NCI-H2107 (cell line): ENCODE results near the gene EIF1.
A peak's percentile ranks its signal among the peaks of the same experiment; 100 is the strongest.
"Not testable (repeated sequence)": the region's sequence is repeated elsewhere in the genome, so short reads cannot be mapped to it uniquely, and the experiment has no call there.

Experiments used
- DNase-seq: peaks from one replicate; lab custom pipeline; 2025; lab: John Stamatoyannopoulos, UW

EIF1 gene

DNA sequence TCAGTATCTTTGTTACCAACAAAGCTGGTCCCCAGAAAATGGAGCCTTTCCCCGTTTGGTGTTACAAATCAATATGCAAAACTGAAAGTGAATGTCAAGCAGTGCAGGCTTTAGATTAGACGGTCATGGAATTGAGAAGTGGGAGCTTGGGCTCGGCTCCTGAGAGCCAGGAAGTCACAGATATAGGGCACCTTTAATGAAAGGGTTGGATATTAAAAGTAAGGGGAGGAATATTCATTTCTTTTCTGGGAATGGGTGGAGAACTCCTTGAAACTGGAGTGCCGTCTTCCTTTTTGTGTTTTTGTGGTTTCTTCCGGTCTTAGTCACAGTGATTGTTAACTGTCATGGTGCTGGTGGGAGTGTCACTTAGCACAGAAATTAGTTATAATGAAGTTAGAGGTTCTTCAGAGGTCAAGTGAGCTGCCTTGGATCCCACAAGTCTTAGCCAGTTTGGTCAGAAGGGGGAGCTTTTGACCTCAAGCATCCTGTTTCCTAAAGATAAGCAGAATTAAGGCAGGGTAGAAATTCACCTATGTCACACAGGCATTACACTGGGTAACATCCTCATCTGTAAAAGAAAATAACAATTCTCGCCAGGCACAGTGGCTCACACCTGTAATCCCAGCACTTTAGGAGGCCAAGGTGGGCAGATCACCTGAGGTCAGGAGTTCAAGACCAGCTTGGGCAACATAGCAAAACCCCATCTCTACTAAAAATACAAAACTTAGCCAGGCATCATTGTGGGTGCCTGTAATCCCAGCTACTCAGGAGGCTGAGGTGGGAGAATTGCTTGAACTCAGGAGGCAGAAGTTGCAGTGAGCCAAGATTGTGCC, 9.6 kb upstream of the EIF1 start:
- no peak for DNase-seq

DNA sequence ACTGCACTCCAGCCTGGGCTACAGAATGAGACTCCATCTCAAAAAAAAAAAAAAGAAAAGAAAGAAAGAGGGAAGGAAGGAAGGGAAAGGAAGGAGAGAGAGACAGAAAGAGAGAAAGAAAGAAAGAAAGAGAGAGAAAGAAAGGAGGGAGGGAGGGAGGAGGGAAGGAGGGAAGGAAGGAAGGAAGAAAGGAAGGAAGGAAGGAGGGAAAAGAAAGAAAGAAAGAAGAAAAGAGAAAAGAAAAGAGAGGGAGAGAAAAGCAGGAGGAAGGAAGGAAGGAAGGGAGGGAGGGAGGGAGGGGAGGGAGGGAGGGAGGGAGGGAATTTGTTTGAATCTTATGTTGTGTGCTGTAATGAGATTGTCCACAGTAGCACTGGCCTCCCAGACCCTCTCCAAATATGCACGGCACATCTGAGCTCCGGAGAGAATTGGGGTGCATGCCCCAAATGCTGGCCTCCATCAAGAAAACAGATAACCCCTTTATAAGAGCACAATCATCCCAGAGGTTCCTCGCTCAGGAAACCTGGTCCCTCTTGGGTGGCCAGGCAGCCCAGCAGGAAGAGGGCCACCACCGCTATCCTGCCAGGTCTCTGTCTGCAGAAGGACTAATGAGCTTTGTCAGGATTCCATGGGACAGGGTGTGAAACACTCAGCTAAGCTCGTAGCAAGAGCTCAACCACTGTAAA, 8.8 kb upstream of the EIF1 start:
- DNase-seq = no peak

DNA sequence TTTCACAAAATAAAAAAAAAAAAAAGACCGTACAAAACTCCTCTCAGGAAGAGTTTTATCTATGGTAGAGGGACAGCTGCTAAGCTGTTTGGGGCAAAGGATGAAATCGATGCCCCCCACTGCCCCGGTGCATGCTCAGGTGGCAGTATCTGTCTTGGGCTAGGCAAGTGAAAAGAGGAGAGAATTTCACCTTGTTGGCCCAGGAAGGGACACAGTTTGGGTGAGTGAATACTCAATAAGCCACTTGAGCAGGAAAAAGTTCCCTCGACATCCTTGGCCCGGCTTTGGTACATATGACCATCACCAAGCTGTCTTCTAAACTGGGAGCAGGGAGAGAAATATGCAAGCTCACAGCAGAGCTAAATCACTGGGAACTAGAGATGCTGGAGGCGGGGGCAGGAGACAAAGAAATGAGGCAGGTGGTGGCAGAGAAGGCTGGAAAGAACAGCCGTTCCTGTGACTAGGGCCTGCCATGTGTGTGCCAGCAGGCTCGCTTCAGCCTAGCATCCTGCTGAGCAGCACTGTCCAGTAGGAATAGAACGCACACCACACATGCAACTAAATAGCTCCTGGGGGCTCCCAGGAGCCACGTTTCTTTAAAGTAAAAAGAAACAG, 8.2 kb upstream of the EIF1 start:
- peak; percentile 38 for DNase-seq

DNA sequence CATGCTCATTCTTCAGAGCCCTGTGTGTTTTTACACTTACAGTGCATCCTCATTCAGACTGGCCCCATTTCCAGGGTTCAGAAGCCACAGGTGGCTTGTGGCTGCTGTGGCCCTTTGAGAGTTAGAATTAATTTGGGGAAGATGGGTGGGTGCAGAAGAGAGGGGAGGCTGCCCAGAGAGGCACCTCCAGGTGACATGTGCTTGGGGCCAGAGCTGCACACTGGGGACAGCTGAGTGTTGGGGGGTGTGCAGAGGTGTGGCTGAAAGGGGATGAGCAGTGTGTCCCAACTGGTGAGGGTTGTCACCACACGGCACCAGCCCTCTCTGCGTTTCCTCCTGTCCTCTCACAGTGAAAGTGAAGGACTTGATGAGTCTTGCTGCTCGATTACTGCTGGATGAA, 6.9 kb upstream of the EIF1 start:
- no peak for DNase-seq

DNA sequence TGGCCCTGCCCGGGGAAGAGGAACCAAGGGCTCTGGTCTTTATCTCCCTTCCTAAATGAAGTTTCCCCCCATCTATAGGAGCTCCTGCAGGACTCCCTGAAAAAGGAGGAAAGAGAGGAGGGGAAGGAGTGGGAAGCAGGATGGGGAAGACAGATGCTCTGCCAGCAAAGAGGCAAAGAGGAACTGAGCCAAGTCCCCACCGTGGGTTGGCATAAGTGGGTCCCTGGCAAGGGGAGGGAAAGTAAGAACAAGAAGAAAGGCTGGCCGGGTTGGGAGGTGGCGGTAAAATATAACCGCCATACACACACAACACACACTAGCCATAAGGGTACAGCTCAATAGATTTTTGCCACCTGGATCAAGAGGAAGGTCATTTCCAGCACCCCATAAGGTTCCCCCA, 6.1 kb upstream of the EIF1 start:
- no peak for DNase-seq

DNA sequence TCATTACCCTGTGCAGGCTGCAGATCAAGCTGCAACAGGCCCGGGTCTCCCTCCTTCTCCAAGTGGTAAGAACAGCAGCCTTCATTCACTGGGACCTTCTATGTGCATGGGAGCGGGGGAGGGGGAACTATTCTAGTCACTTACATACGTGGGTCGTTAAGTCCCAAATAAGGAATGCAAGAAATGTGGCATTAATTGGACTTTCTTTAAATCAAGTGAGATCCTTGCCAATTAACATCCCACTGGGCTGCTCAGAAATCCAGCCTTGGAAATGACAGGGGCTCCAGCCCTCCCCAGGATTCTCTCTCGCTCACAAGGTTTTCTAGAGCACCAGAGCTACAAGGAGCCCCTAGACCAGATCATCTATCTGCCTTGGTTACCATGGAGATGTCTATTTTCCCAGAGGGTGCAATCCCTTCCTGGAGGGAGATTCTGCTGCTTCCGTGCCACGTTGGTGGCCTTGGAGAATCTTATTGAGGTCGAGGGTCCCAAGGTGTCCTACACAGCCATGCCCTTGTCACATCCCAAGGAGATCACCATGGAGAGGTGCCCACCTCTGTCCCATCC, 5.2 kb upstream of the EIF1 start:
- DNase-seq = no peak

DNA sequence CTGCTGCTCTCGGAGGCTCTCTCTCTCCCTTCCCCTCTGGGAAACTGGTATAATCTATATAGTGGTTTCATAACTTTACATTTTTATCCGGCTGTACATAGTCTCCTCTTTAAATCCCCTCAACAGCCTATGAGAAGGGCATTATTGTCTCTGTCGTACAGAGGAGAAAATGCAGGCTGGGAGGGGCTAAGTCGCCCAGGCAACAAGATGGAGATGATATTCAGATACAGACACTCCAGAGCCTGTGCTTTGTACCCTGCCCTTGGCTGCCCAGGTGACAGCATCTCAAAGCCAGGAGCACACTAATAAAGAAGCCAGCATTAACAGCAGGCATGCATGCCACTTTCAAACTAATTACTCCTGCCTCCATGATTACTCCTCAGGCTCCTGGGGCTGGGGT, 4.7 kb upstream of the EIF1 start:
- DNase-seq = no peak

DNA sequence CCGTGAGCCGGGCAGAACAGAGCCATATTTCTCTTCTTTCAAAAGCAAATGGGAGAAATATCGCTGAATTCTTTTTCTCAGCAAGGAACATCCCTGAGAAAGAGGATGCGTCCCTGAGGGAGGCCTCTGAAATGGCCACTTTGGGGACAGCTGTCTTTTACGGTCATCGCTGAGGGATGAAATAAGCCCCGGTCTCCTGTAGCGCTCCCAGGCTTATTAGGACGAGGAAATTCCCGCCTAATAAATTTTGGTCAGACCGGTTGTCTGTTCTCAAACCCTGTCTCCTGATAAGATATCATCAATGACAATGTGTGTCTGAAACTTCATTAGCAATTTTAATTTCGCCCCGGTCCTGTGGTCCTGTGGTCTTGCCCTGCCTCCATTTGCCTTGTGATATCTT, 2.9 kb upstream of the EIF1 start:
- DNase-seq = not testable (repeated sequence)

DNA sequence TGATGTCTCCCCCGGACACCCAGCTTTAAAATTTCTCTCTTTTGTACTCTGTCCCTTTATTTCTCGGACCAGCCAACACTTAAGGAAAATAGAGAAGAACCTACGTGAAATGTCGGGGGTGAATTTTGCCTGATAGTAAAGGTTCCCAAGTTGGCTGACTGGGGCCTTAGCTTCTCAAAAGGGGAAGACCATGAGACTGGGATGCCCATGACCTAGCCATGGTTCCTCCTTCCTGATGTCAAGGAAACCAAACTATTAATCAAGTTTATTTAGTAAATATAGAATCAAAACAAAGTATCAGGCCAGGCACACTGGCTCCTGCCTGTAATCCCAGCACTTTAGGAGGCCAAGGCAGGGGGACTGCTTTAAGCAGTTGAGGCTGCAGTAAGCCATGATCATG, 2.4 kb upstream of the EIF1 start:
- no peak for DNase-seq

DNA sequence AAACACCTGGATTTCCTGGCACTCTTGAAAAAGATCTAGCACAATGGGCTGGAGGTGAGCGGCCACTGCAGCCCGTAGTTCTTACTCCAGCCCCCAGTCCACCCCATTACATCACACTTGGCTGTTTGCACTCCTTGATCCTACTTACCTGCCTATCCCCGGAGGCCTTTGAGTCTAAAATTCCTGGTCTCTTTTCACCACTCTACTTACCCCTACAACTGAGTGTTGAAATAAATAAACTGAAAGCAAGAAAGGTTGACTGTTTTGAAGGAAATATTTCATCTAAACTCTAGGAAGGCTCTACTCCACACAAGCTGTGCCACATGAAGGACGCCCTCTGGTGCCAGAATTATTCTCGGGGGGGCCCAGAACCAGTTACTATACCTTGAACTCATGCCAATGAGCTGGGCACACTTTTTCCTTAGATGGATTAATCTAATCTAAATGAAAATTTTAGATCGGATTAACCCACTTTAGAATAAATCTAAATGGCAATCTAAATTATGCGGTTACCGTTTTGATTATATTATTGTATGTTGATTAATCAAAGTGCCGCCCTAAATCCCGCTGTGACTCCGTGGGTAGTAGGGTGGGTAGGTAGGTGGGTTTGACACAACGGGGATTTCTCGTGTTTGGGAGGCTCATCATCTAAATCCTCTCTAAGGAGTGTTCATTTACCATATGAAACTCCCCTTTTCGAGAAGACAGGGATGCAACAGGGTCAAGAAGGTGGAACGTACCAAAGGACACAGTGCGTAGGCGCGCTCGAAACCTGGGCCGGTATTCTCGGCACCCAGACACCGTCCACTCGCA, 651 bp upstream of the EIF1 start:
- DNase-seq = no peak

DNA sequence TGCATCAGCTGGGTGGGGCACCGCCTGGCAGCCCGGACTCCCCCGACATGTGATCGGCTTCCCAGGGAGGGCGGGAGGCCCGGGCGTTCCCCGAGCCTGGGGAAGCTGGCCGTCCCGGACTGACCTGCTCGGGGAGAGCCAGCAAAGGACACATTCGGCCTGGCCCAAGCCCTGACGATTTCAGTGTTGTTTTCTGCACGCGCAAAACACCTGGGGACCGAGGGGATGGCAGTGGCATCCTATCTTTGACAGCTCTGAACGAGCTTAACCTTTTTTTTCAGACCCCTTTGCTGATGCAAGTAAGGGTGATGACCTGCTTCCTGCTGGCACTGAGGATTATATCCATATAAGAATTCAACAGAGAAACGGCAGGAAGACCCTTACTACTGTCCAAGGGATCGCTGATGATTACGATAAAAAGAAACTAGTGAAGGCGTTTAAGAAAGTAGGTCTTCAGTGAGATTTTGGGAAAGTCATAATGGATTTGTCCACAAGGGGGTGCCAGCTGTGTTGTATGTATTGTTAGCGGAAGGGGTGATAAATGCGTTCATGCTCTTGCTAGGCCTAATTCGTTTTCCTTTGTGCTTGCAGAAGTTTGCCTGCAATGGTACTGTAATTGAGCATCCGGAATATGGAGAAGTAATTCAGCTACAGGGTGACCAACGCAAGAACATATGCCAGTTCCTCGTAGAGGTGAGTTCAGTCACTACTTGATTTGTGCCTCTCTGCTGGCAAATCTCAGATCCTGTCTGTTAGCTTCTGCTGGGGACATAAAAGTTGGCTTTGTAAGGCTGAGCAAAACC, 1.0 kb downstream of the EIF1 start:
- DNase-seq = no peak

DNA sequence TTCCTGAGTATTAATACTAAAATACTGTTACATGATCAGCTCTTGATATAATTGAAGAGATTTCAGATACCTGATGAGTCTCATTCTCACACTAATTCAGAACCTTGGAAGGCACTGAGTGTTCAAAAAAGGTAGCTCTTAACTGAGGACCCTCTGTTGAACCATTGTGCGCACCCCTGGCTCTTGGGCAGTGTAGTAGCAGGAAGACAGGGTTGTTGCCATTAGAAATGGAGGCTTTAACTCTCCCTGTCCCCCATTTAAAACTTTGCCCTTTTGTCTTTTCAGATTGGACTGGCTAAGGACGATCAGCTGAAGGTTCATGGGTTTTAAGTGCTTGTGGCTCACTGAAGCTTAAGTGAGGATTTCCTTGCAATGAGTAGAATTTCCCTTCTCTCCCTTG, 1.8 kb downstream of the EIF1 start:
- no peak for DNase-seq

DNA sequence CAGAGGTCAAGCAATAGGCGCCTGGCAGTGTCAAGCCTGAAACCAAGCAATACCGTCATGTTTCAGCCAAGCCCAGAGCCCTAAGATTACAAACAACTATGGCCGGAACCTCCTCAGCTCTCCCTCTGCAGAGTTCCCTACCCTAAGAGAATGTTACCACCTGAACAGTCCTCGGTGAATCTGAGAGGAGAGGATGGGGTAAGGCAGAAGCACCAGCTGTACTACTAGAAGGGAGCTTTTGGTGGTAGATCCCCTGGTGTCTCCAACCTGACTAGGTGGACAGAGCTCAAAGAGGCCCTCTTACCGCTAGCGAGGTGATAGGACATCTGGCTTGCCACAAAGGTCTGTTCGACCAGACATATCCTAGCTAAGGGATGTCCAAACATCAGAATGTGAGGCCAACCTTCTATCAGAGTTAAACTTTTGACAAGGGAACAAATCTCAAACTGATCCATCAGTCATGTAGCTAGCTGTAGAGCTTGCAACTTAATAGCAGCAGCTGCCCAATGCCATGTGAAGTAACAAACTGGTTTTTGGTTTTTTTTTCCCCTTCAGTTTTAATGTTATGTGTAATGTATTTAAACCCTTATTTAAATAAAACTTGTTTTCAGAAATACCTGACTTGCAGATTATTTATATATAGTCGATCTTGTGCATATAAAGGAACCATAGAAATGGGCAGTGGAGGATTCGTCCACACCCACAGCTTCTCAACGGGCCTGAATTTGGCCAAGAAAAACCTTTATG, 2.5 kb downstream of the EIF1 start:
- no peak for DNase-seq

DNA sequence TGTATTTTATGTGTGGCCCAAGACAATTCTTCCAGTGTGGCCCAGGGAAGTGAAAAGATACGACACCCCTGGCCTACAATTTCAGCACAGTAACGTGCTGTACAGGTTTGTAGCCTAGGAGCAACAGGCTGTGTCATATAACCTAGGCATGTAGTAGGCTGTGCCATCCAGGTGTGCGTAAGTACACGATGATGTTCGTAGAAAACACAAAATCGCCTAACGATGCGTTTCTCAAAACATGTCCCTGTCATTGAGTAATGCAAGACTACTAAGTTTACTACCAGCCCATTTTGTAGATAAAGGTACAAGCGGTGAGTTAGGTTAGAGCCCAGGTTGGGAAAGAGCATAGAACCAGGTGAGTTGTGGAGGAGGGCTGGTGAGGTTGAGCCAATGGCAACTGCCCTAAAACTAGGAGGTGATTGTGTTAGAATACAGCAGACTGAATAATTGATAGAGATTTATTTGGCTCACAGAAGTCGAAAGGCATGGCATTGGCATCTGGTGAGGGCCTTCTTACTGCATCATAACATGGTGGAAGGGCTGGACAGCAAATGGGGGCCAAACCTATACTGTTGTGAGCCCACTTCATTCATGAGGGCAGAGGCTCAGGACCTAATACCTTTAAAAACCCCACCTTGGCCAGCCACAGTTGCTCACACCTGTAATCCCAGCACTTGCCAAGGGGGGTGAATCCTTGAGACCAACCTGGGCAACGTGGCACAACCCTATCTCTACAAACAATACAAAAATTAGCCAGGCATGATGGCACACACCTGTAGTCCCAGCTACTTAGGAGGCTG, 4.2 kb downstream of the EIF1 start:
- no peak for DNase-seq

DNA sequence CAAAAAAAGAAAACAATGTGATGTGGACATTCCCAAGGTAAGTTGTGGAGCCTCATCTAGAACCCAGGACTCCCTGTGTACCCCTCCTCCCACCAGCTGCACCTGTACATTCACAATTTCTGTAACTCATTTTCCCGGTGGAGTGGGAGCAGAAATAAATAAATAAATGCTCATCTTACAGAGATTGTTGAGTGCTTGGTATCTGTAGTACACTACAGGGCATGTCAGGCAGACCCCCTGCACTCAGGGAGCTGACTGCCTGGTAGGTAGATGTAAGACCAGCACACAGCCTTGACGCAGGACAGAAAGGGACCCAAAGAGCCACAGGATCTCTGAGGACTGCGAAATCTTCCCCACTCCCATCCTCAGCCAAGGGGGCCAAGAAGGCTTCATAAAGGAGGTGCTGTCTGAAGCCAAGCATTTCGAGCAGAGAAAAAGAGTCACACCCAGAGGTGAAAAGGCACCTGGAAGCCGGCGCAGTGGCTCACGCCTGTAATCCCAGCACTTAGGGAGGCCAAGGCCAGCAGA, 6.5 kb downstream of the EIF1 start:
- DNase-seq = no peak

DNA sequence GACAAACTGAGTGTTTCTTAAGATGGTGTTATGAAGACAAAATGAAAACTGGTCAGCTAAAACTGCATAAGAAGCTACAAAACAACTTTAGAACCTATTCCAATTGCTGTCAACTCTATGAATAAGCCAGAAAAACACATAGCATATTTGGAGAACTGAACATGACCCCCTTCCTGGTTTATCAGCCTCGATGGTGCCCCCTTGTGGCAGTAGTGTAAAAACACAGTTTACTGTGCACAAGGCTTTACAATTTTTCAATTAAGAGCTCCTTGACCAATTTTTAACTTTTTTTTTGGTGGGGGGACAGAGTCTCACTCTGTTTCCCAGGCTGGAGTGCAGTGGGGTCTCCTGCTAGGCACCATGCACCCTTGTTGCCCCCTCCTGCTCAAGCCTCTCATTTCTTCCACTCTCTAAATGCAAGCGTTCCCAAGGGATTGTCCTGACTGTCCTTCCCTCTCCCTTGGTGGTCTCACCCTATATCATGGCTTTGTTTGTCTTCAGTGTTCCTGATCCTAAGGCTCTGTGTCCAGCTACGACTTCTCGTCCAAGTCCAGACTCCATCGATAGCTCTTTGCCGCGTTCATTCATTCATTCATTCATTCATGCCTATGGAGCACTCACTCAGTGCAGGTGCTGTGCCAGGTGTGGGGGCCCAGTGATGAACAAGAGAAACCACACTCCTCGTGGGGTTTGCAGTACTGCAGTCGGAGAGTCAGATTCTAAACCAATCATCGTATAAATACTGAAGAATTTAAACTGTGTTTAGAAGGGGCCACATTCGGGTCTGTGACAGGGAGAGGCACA, 7.5 kb downstream of the EIF1 start:
- peak; percentile 68 for DNase-seq

DNA sequence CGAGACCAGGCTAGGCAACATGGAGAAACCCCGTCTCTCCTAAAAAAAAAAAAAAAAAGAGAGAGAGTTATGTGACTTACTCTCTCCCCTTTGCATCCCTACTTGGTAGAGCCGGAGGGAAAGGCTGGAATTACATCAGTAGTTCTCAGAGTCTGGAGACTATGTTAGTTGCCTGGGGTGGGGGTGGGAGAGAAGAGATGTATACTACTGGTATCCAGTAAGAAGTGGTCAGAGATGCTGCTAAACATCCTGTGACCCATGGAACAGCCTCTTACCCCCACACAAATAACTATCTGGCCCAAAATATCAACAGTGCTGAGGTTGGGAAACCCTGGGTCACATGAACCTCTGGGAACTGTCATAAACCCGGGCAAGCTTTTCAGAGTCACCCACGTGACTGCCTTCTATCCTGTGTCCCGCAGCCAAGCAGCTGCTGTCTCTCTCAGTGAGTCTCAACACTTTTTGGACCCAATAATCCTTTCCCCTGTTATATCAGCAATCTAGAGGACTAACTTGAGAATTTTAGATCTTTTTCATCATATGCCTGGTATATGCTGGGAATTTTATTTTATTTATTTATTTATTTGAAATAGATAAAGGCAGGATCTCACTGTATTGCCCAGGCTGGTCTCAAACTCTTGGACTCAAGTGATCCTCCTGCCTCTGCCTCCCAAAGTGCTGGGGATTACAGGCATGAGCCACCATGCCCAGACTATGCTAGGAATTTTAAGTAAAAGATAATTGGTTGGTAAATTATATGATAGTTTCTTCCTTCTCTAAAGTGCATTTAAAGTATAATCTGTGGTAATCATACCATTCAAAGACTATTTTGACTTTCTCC, 8.7 kb downstream of the EIF1 start:
- no peak for DNase-seq

DNA sequence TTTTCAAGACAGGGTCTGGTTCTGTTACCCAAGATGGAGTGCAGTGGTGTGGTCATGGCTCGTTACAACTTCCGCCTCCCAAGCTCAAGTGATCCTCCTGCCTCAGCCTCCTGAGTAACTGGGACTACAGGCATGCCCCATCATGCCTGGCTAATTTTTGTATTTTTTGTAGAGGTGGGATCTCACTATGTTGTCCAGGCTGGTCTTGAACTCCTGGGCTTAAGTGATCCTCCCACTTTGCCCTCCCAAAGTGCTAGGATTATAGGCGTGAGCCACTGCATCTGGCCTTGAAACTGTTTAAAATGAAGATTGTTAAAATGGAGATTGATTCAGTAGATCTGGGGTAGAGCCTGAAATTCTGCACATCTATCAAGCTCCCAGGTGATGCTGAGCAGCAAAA, 12.2 kb downstream of the EIF1 start:
- not testable (repeated sequence) for DNase-seq
